NCI-H748 (cell line): ENCODE results near the gene ECPAS.
"Not testable (repeated sequence)": the region's sequence is repeated elsewhere in the genome, so short reads cannot be mapped to it uniquely, and the experiment has no call there.

ENCODE experiments used
- DNase-seq: peaks from one replicate; lab custom pipeline; 2025; ENCODE audit not compliant: unreplicated experiment; lab: John Stamatoyannopoulos, UW

Gene ECPAS

GRCh38 chr9:111413996-111414395 lies 70.2 kb downstream of the ECPAS start:
- no peak for DNase-seq

GRCh38 chr9:111412280-111412679 lies 71.9 kb downstream of the ECPAS start:
- no peak for DNase-seq

- DNase-seq, result no peak
Measured at GRCh38 chr9:111411266-111411665, 72.9 kb downstream of the ECPAS start.

- DNase-seq, result no peak
Measured at GRCh38 chr9:111407813-111408212, 76.4 kb downstream of the ECPAS start.

GRCh38 chr9:111405701-111406100 lies 78.5 kb downstream of the ECPAS start:
- no peak for DNase-seq

- not testable (repeated sequence) for DNase-seq
Measured at GRCh38 chr9:111401486-111401885, 82.7 kb downstream of the ECPAS start.

GRCh38 chr9:111400564-111400898 lies 83.7 kb downstream of the ECPAS start:
- DNase-seq, result no peak

GRCh38 chr9:111399772-111400563 lies 84.2 kb downstream of the ECPAS start:
- DNase-seq, result peak; percentile 40

GRCh38 chr9:111399211-111399739 lies 84.9 kb downstream of the ECPAS start:
- no peak for DNase-seq

GRCh38 chr9:111393971-111394370 lies 90.2 kb downstream of the ECPAS start:
- DNase-seq, result no peak

- DNase-seq, result no peak
Measured at GRCh38 chr9:111389406-111389805, 94.8 kb downstream of the ECPAS start.

GRCh38 chr9:111386386-111386785 lies 97.8 kb downstream of the ECPAS start:
- no peak for DNase-seq

- DNase-seq, result no peak
Measured at GRCh38 chr9:111381006-111381405, 103.2 kb downstream of the ECPAS start.

GRCh38 chr9:111375817-111376564 lies 108.2 kb downstream of the ECPAS start:
- DNase-seq, result no peak

GRCh38 chr9:111375062-111375461 lies 109.1 kb downstream of the ECPAS start:
- DNase-seq, result no peak

GRCh38 chr9:111372297-111372696 lies 111.9 kb downstream of the ECPAS start:
- no peak for DNase-seq

- no peak for DNase-seq
Measured at GRCh38 chr9:111366978-111367377, 117.2 kb downstream of the ECPAS start.

- DNase-seq, result no peak
Measured at GRCh38 chr9:111362526-111362925, 121.7 kb downstream of the ECPAS start.

- DNase-seq, result no peak
Measured at GRCh38 chr9:111360881-111361280, 123.3 kb downstream of the ECPAS start.

- DNase-seq, result no peak
Measured at GRCh38 chr9:111356481-111357244, 127.5 kb downstream of the ECPAS start.

GRCh38 chr9:111352545-111352944 lies 131.6 kb downstream of the ECPAS start:
- DNase-seq, result no peak
